Measurements from ENCODE around the gene MCTP1.
"Not testable (repeated sequence)": the region's sequence is repeated elsewhere in the genome, so short reads cannot be mapped to it uniquely, and the experiment has no call there.

Gene MCTP1

DNA sequence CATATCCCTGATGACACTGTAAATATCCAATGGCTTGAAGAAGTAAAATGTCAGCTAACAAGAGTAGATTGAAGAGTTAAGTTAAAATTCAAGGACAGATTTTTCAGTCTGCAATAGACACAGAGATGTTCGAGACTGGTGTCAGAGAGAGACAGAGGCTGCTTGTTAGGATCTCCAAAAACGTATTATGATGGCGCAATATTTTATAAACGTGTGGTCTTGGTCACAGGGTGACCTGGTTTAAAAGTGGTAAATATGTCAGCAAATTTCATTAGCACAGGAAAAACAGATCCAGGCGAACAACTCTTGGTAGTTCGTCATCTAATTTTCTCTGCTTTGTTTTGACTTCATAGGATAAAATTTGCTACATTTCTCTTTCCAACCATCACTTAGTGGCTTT lies 317.4 kb downstream of the MCTP1 start:
- H3K27me3 ChIP-seq (replicated peaks in 2 of 5; ENCODE audit: control insufficient read depth in 4 of 5, insufficient read depth in 5 of 5, low read length in 4 of 5), result no peaks in the 10 kb centered on the region
- POLR2A ChIA-PET, result no interaction called here
- CTCF ChIA-PET, result interaction anchor here (0.7 to 5.6 kb wide), 14 partner anchors 10 to 296 kb away, joined by 3 to 83 read pairs (median 4); no protein-coding TSS in a partner anchor
- 94% methylated on average over 4 of the region's 6 CpGs for WGBS (ENCODE audit: insufficient coverage)
- H3K36me3 ChIP-seq (ENCODE audit: control insufficient read depth in 4 of 4, insufficient read depth in 4 of 4, low read length in 3 of 4), result peaks cover 0 to 5% (median 2%) of the 10 kb centered on the region in 4 experiments
- no peak for DNase-seq
- H3K4me1 ChIP-seq (ENCODE audit: control extremely low read depth in 1 of 4, control insufficient read depth in 4 of 4, insufficient read depth in 4 of 4, low read length in 3 of 4), result peaks cover 0 to 5% (median 2%) of the 10 kb centered on the region in 4 experiments
- no peak overlapping the region for H3K4me3 ChIP-seq (ENCODE audit: control insufficient read depth in 1 of 7, extremely low read depth in 1 of 7, insufficient read depth in 4 of 7, low read depth in 2 of 7, low read length in 6 of 7)
- peaks cover 0 to 9% (median 0%) of the 10 kb centered on the region in 5 experiments for H3K9me3 ChIP-seq (ENCODE audit: control extremely low read depth in 1 of 5, control insufficient read depth in 4 of 5, insufficient read depth in 2 of 5, low read depth in 1 of 5, low read length in 4 of 5)
- H3K27ac ChIP-seq (ENCODE audit: insufficient read depth in 1 of 2, low read depth in 1 of 2, low read length in 2 of 2, poor library complexity in 1 of 2, severe bottlenecking in 2 of 2), result no peak overlapping the region

DNA sequence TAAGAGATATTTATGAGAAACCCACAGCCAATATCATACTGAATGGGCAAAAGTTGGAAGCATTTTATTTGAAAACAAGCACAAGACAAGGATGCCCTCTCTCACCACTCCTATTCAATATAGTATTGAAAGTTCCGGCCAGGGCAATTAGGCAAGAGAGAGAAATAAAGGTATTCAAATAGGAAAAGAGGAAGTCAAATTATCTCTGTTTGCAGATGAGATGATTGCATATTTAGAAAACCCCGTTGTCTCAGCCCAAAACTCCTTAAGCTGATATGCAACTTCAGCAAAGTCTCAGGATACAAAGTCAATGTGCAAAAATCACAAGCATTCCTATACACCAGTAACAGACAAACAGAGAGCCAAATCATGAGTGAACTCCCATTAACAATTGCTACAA lies 325.6 kb downstream of the MCTP1 start:
- peaks cover 3 to 27% (median 3%) of the 10 kb centered on the region in 5 experiments for H3K9me3 ChIP-seq (ENCODE audit: control extremely low read depth in 1 of 5, control insufficient read depth in 4 of 5, insufficient read depth in 2 of 5, low read depth in 1 of 5, low read length in 4 of 5)
- POLR2A ChIA-PET; H3K27ac ChIP-seq (ENCODE audit: insufficient read depth in 1 of 2, low read depth in 1 of 2, low read length in 2 of 2, poor library complexity in 1 of 2, severe bottlenecking in 2 of 2); DNase-seq; H3K27me3 ChIP-seq (replicated peaks in 2 of 5; ENCODE audit: control insufficient read depth in 4 of 5, insufficient read depth in 5 of 5, low read length in 4 of 5); H3K4me1 ChIP-seq (ENCODE audit: control extremely low read depth in 1 of 4, control insufficient read depth in 4 of 4, insufficient read depth in 4 of 4, low read length in 3 of 4); H3K36me3 ChIP-seq (ENCODE audit: control insufficient read depth in 4 of 4, insufficient read depth in 4 of 4, low read length in 3 of 4); CTCF ChIA-PET; H3K4me3 ChIP-seq (ENCODE audit: control insufficient read depth in 1 of 7, extremely low read depth in 1 of 7, insufficient read depth in 4 of 7, low read depth in 2 of 7, low read length in 6 of 7): not testable (repeated sequence)
- 50% methylated on average over 1 of the region's 2 CpGs for WGBS (ENCODE audit: insufficient coverage)

DNA sequence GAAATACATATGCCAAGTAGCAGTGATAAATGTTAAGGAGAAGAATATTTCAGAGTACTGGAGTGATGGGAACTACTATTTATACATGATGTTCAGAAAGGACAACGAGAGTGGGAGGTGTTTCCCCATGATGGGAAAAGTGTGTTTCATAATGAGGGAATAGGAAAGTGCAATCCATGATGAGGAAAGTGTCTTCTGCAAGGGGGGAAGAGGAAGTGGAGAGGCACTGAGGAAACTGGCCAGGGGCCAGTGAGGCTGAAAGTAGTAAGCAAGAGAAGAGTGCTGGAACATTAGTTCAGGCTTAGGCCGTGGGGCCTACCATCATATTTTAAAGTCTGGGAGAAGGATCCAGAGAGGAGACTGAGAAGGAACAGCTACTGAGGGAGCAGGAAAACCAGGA lies 339.2 kb downstream of the MCTP1 start:
- Histone ChIP-seq H3K4me3 (ENCODE audit: control insufficient read depth in 1 of 7, extremely low read depth in 1 of 7, insufficient read depth in 4 of 7, low read depth in 2 of 7, low read length in 6 of 7) (no peak overlapping the region), H3K4me1 (ENCODE audit: control extremely low read depth in 1 of 4, control insufficient read depth in 4 of 4, insufficient read depth in 4 of 4, low read length in 3 of 4) (no peaks in the 10 kb centered on the region), H3K36me3 (ENCODE audit: control insufficient read depth in 4 of 4, insufficient read depth in 4 of 4, low read length in 3 of 4) (peaks cover 0 to 7% (median 4%) of the 10 kb centered on the region in 4 experiments), H3K9me3 (ENCODE audit: control extremely low read depth in 1 of 5, control insufficient read depth in 4 of 5, insufficient read depth in 2 of 5, low read depth in 1 of 5, low read length in 4 of 5) (no peaks in the 10 kb centered on the region), H3K27ac (ENCODE audit: insufficient read depth in 1 of 2, low read depth in 1 of 2, low read length in 2 of 2, poor library complexity in 1 of 2, severe bottlenecking in 2 of 2) (no peak overlapping the region), H3K27me3 (replicated peaks in 2 of 5; ENCODE audit: control insufficient read depth in 4 of 5, insufficient read depth in 5 of 5, low read length in 4 of 5) (no peaks in the 10 kb centered on the region)
- CTCF ChIA-PET, result no interaction called here
- POLR2A ChIA-PET, result interaction anchor here (0.6 kb wide), 1 partner anchor 1369 kb away, joined by 3 read pairs; no protein-coding TSS in a partner anchor
- 70% methylated on average over 2 of the region's 2 CpGs for WGBS (ENCODE audit: insufficient coverage)
- DNase-seq, result no peak

DNA sequence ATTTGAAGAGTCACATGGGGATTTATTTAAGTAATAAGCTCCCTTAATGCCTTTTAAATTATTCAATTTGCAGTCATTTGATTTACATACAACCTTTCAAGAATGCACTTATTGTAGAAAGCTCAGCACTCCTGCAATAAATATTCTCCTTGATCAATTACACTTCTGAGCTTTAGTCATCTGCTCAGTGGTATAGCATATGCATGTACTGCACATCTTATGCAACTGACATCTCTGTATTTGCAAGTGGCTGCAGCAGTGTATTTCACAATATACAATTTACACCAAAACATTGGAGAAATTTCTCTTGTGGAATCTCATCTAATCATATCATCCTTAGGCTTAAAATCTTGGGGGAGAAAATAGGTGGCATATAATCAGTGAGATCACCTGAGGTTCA lies 340.7 kb downstream of the MCTP1 start:
- no peaks in the 10 kb centered on the region for H3K9me3 ChIP-seq (ENCODE audit: control extremely low read depth in 1 of 5, control insufficient read depth in 4 of 5, insufficient read depth in 2 of 5, low read depth in 1 of 5, low read length in 4 of 5)
- H3K27ac ChIP-seq (ENCODE audit: insufficient read depth in 1 of 2, low read depth in 1 of 2, low read length in 2 of 2, poor library complexity in 1 of 2, severe bottlenecking in 2 of 2), result no peak overlapping the region
- no peak overlapping the region for H3K4me3 ChIP-seq (ENCODE audit: control insufficient read depth in 1 of 7, extremely low read depth in 1 of 7, insufficient read depth in 4 of 7, low read depth in 2 of 7, low read length in 6 of 7)
- H3K27me3 ChIP-seq (replicated peaks in 2 of 5; ENCODE audit: control insufficient read depth in 4 of 5, insufficient read depth in 5 of 5, low read length in 4 of 5), result no peaks in the 10 kb centered on the region
- no peak for DNase-seq
- ChIA-PET CTCF (no interaction called here), POLR2A (no interaction called here)
- no peaks in the 10 kb centered on the region for H3K4me1 ChIP-seq (ENCODE audit: control extremely low read depth in 1 of 4, control insufficient read depth in 4 of 4, insufficient read depth in 4 of 4, low read length in 3 of 4)
- peaks cover 3 to 10% (median 7%) of the 10 kb centered on the region in 4 experiments for H3K36me3 ChIP-seq (ENCODE audit: control insufficient read depth in 4 of 4, insufficient read depth in 4 of 4, low read length in 3 of 4)

DNA sequence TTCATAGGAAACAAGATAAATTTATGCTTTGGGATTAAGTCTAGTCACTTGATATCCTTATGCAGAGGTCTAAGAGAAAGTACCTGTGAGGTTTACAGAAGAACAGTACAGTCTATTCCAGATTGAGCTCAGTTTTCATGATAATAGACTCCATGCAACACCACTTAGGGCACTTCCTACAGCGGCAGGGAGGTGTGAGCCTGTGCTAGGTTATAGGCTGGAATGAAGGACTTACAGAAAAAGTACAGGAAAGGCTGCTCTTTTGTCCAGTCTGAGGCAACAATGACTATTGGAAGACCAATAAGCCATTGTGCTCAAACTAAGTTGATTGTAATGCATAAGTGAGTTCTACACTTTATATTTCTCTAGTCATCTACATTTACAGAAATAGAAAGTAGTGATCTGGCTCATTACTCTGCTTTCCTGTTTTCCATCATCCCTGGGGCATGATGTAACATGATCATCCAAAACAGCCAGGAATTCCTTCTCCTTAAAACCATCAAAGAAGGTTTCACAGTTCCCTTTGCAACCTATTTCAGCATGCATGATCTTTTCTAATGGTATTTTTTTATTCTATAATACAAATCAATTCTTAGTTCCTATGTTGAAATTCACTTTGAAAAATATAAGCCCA lies 343.7 kb downstream of the MCTP1 start:
- POLR2A ChIA-PET, result no interaction called here
- Histone ChIP-seq H3K27me3 (replicated peaks in 2 of 5; ENCODE audit: control insufficient read depth in 4 of 5, insufficient read depth in 5 of 5, low read length in 4 of 5) (no peaks in the 10 kb centered on the region), H3K36me3 (ENCODE audit: control insufficient read depth in 4 of 4, insufficient read depth in 4 of 4, low read length in 3 of 4) (peaks cover 7 to 22% (median 13%) of the 10 kb centered on the region in 4 experiments), H3K4me1 (ENCODE audit: control extremely low read depth in 1 of 4, control insufficient read depth in 4 of 4, insufficient read depth in 4 of 4, low read length in 3 of 4) (no peaks in the 10 kb centered on the region), H3K4me3 (ENCODE audit: control insufficient read depth in 1 of 7, extremely low read depth in 1 of 7, insufficient read depth in 4 of 7, low read depth in 2 of 7, low read length in 6 of 7) (no peak overlapping the region), H3K9me3 (ENCODE audit: control extremely low read depth in 1 of 5, control insufficient read depth in 4 of 5, insufficient read depth in 2 of 5, low read depth in 1 of 5, low read length in 4 of 5) (no peaks in the 10 kb centered on the region), H3K27ac (ENCODE audit: insufficient read depth in 1 of 2, low read depth in 1 of 2, low read length in 2 of 2, poor library complexity in 1 of 2, severe bottlenecking in 2 of 2) (no peak overlapping the region)
- 100% methylated on average over 1 of the region's 1 CpG for WGBS (ENCODE audit: insufficient coverage)
- DNase-seq, result no peak
- CTCF ChIA-PET, result no interaction called here

DNA sequence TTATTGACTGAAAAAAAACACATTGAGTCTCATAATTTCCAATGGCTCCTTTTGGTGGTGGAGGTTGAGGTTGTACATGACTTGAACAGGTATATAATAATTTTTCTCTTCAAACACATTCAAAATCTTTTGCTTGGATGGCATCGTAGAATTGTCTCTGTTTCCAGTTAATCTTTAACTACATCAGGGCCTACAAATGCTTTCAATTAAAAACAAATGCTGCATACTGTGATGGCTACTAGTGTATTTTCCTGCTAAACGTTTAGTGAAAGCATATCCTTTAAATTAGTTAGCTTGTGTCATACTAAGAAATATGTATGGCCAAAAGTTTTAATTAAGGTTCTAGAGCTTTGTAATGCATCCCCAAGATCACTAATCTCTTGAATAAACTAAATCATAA lies 352.6 kb downstream of the MCTP1 start:
- ChIA-PET POLR2A (no interaction called here), CTCF (no interaction called here)
- no CpG with 5 or more reads among the region's 2 CpGs for WGBS (ENCODE audit: insufficient coverage)
- H3K9me3 ChIP-seq (ENCODE audit: control extremely low read depth in 1 of 5, control insufficient read depth in 4 of 5, insufficient read depth in 2 of 5, low read depth in 1 of 5, low read length in 4 of 5), result no peaks in the 10 kb centered on the region
- H3K4me3 ChIP-seq (ENCODE audit: control insufficient read depth in 1 of 7, extremely low read depth in 1 of 7, insufficient read depth in 4 of 7, low read depth in 2 of 7, low read length in 6 of 7), result no peak overlapping the region
- H3K27ac ChIP-seq (ENCODE audit: insufficient read depth in 1 of 2, low read depth in 1 of 2, low read length in 2 of 2, poor library complexity in 1 of 2, severe bottlenecking in 2 of 2), result no peak overlapping the region
- no peaks in the 10 kb centered on the region for H3K27me3 ChIP-seq (replicated peaks in 2 of 5; ENCODE audit: control insufficient read depth in 4 of 5, insufficient read depth in 5 of 5, low read length in 4 of 5)
- no peak for DNase-seq
- H3K36me3 ChIP-seq (ENCODE audit: control insufficient read depth in 4 of 4, insufficient read depth in 4 of 4, low read length in 3 of 4), result peaks cover 0 to 3% (median 2%) of the 10 kb centered on the region in 4 experiments
- no peaks in the 10 kb centered on the region for H3K4me1 ChIP-seq (ENCODE audit: control extremely low read depth in 1 of 4, control insufficient read depth in 4 of 4, insufficient read depth in 4 of 4, low read length in 3 of 4)

DNA sequence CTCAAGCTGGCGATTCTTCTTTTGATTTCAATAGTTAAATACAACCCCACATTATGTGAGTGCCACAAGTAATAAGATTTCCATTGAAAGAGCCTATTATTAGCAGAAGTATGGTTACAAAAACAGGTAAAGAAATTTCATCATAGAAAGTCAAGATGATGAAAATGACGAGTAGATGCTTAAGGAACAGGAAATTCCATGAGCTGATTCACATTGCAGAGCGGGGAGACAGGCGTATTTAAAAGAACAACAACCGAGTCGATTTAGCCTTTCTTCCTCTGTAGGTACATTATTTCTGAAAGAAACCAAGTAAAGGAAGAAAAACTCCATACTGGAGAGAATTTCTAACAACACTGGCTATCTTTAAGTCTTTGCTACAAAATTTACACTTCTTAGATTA lies 356.0 kb downstream of the MCTP1 start:
- 100% methylated on average over 5 of the region's 6 CpGs for WGBS (ENCODE audit: insufficient coverage)
- CTCF ChIA-PET, result no interaction called here
- H3K4me1 ChIP-seq (ENCODE audit: control extremely low read depth in 1 of 4, control insufficient read depth in 4 of 4, insufficient read depth in 4 of 4, low read length in 3 of 4), result peaks cover 0 to 6% (median 0%) of the 10 kb centered on the region in 4 experiments
- H3K27me3 ChIP-seq (replicated peaks in 2 of 5; ENCODE audit: control insufficient read depth in 4 of 5, insufficient read depth in 5 of 5, low read length in 4 of 5), result no peaks in the 10 kb centered on the region
- POLR2A ChIA-PET, result no interaction called here
- no peak for DNase-seq
- H3K4me3 ChIP-seq (ENCODE audit: control insufficient read depth in 1 of 7, extremely low read depth in 1 of 7, insufficient read depth in 4 of 7, low read depth in 2 of 7, low read length in 6 of 7), result no peak overlapping the region
- no peaks in the 10 kb centered on the region for H3K9me3 ChIP-seq (ENCODE audit: control extremely low read depth in 1 of 5, control insufficient read depth in 4 of 5, insufficient read depth in 2 of 5, low read depth in 1 of 5, low read length in 4 of 5)
- H3K27ac ChIP-seq (ENCODE audit: insufficient read depth in 1 of 2, low read depth in 1 of 2, low read length in 2 of 2, poor library complexity in 1 of 2, severe bottlenecking in 2 of 2), result no peak overlapping the region
- peaks cover 0 to 2% (median 0%) of the 10 kb centered on the region in 4 experiments for H3K36me3 ChIP-seq (ENCODE audit: control insufficient read depth in 4 of 4, insufficient read depth in 4 of 4, low read length in 3 of 4)
